Activated T-cell treated with anti-CD3 and anti-CD28 coated beads, Interleukin-2, amount 50 U/mL, for 1 hour (primary cell): ENCODE data around the gene MMP25.
A peak's percentile ranks its signal among the peaks of the same experiment; 100 is the strongest.

ENCODE experiments used
- DNase-seq: peaks from one replicate; pipeline ENCODE4 v3.0.0-alpha.2; 2020

MMP25 gene

GRCh38 chr16:3017794-3018506, 28.4 kb upstream of the MMP25 start, which contains the start of gene CLDN6:
Gene CLDN6 (minus strand): TSS chr16:3018183. CDS start chr16:3016021, 2,162 bp downstream.
- no peak for DNase-seq

GRCh38 chr16:3019594-3020246, 26.6 kb upstream of the MMP25 start:
- DNase-seq: no peak

- peak; percentile 73 for DNase-seq
These were observed 26.1 kb upstream of the MMP25 start, which contains the start of gene TNFRSF12A for GRCh38 chr16:3020247-3020603. Gene TNFRSF12A (plus strand): TSS chr16:3020368. CDS start chr16:3020398, 30 bp downstream.

GRCh38 chr16:3020604-3021448, 25.5 kb upstream of the MMP25 start:
- peak; percentile 81 for DNase-seq

- peak; percentile 84 for DNase-seq
These were observed 24.7 kb upstream of the MMP25 start for GRCh38 chr16:3021449-3022207.

- DNase-seq: peak; percentile 87
These were observed 24.1 kb upstream of the MMP25 start for GRCh38 chr16:3022208-3022683.

GRCh38 chr16:3022684-3023414, 23.5 kb upstream of the MMP25 start:
- DNase-seq: peak; percentile 46

- DNase-seq: peak; percentile 59
These were observed 23.0 kb upstream of the MMP25 start for GRCh38 chr16:3023415-3023668.

- DNase-seq: peak; percentile 94
These were observed 22.5 kb upstream of the MMP25 start, which contains the start of the genes HCFC1R1 and THOC6 for GRCh38 chr16:3023669-3024478. Gene HCFC1R1 (minus strand): TSS chr16:3023942. CDS start chr16:3023941, 1 bp downstream. Gene THOC6 (plus strand): TSS chr16:3024035. CDS start chr16:3024327, 292 bp downstream.

- no peak for DNase-seq
These were observed 21.0 kb upstream of the MMP25 start for GRCh38 chr16:3025032-3026002.

GRCh38 chr16:3026003-3026378, 20.4 kb upstream of the MMP25 start:
- no peak for DNase-seq

- DNase-seq: no peak
These were observed 19.5 kb upstream of the MMP25 start for GRCh38 chr16:3026609-3027488.

GRCh38 chr16:3027489-3027795, 18.9 kb upstream of the MMP25 start:
- DNase-seq: no peak

- peak; percentile 92 for DNase-seq
These were observed 18.2 kb upstream of the MMP25 start for GRCh38 chr16:3027983-3028715.

GRCh38 chr16:3028716-3029319, 17.5 kb upstream of the MMP25 start:
- no peak for DNase-seq

GRCh38 chr16:3029491-3030221, 16.7 kb upstream of the MMP25 start:
- no peak for DNase-seq
